DND-41 (cell line): ENCODE measurements around the gene SYT1.

ENCODE experiments used
- ATAC-seq: fragments of 200-7000 bp; cut with Tn5 transposase; 3 replicates; pipeline ENCODE4 v1.9.1; 2021; ENCODE audit warnings: low read depth; ENCODE audit not compliant: insufficient read depth
- DNase-seq: peaks from one replicate; pipeline ENCODE4 v3.0.0-alpha.2; 2020
- H2AFZ ChIP-seq: 2 replicates; pipeline ENCODE4 v1.6.0; 2012; ENCODE audit warnings: low read depth, low read length
- H3K27ac ChIP-seq: 2 replicates; pipeline ENCODE4 v1.5.1; 2012; ENCODE audit warnings: low read length, inconsistent platforms
- H3K27me3 ChIP-seq: fragments of 200-600 bp; sonication (generic); 2 replicates; pipeline ENCODE4 v1.6.0; 2012; ENCODE audit warnings: low read length, mild to moderate bottlenecking, inconsistent platforms; ENCODE audit not compliant: insufficient read depth, poor library complexity
- H3K36me3 ChIP-seq: 2 replicates; pipeline ENCODE4 v1.5.1; 2012; ENCODE audit warnings: low read length, inconsistent platforms; ENCODE audit not compliant: insufficient read depth
- H3K4me1 ChIP-seq: 2 replicates; pipeline ENCODE4 v1.5.1; 2012; ENCODE audit warnings: mild to moderate bottlenecking, low read length; ENCODE audit not compliant: insufficient read depth
- H3K4me2 ChIP-seq: 2 replicates; pipeline ENCODE4 v1.6.0; 2012; ENCODE audit warnings: mild to moderate bottlenecking, moderate library complexity, low read length, inconsistent platforms; ENCODE audit not compliant: insufficient read depth
- H3K4me3 ChIP-seq, 2 experiments: fragments of 200-600 bp in 1 of 2; shearing (Covaris generic) in 1 of 2; 2 replicates each; pipeline ENCODE4 v1.5.1; 2012 to 2016; ENCODE audit warnings: inconsistent platforms in 2 of 2, low read length in 2 of 2, mild to moderate bottlenecking in 2 of 2, low read depth in 1 of 2, moderate library complexity in 1 of 2
- H3K79me2 ChIP-seq: 2 replicates; pipeline ENCODE4 v1.6.0; 2012; ENCODE audit warnings: low read length, inconsistent platforms; ENCODE audit not compliant: insufficient read depth
- H3K9ac ChIP-seq: 2 replicates; pipeline ENCODE4 v1.6.0; 2012; ENCODE audit warnings: low read depth, mild to moderate bottlenecking, inconsistent platforms, low read length, moderate library complexity
- H3K9me3 ChIP-seq: 2 replicates; pipeline ENCODE4 v1.5.1; 2012; ENCODE audit warnings: low read length, moderate library complexity, mild to moderate bottlenecking, inconsistent platforms; ENCODE audit not compliant: insufficient read depth, severe bottlenecking
- H4K20me1 ChIP-seq: 2 replicates; pipeline ENCODE4 v1.6.0; 2012; ENCODE audit warnings: low read length; ENCODE audit not compliant: insufficient read depth
- EZH2 ChIP-seq: IDR thresholded peaks from 3 replicates; pipeline ENCODE4 v1.6.1; 2012; ENCODE audit warnings: borderline replicate concordance, low read depth, mild to moderate bottlenecking, moderate library complexity, low read length, inconsistent platforms; ENCODE audit not compliant: severe bottlenecking
- TF ChIP-seq, protein P1 (sequence below): IDR thresholded peaks from 2 replicates; pipeline ENCODE4 v1.5.1; 2012; ENCODE audit warnings: borderline replicate concordance, low read length, moderate library complexity, mild to moderate bottlenecking; ENCODE audit not compliant: poor library complexity, severe bottlenecking; ENCODE audit errors: extremely low read depth

The SYT1 gene

DNA sequence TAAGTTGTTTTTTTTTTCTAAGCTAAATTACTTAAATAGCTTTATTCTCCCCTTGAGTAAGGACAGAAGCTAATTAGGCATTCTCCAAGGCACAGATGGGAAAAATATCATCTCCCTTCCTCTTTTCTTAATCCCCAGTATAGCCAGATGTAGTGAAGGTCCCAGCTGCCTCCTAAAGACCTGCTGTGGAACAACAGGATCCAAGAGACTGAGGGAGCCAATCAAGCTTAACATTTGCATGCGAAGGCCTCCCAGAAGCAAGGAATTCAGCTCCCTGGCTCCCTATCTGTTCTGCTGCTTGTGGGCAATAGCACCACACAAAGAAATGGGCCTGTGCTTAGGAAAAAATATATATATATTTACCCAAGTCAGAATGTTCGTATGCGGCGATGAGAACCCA is 255.2 kb downstream of the SYT1 start:
- TF ChIP-seq, protein P1, sequence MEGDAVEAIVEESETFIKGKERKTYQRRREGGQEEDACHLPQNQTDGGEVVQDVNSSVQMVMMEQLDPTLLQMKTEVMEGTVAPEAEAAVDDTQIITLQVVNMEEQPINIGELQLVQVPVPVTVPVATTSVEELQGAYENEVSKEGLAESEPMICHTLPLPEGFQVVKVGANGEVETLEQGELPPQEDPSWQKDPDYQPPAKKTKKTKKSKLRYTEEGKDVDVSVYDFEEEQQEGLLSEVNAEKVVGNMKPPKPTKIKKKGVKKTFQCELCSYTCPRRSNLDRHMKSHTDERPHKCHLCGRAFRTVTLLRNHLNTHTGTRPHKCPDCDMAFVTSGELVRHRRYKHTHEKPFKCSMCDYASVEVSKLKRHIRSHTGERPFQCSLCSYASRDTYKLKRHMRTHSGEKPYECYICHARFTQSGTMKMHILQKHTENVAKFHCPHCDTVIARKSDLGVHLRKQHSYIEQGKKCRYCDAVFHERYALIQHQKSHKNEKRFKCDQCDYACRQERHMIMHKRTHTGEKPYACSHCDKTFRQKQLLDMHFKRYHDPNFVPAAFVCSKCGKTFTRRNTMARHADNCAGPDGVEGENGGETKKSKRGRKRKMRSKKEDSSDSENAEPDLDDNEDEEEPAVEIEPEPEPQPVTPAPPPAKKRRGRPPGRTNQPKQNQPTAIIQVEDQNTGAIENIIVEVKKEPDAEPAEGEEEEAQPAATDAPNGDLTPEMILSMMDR: no peak
- no peak for TF ChIP-seq EZH2
- Histone ChIP-seq H3K4me3 (no peak overlapping the region), H3K27me3 (no peaks in the 10 kb centered on the region), H3K9me3 (no peaks in the 10 kb centered on the region), H3K36me3 (no peaks in the 10 kb centered on the region), H3K79me2 (no peaks in the 10 kb centered on the region), H2AFZ (no peak overlapping the region), H3K4me2 (no peak overlapping the region), H3K9ac (no peak overlapping the region), H3K4me1 (no peaks in the 10 kb centered on the region), H3K27ac (no peak overlapping the region), H4K20me1 (no peaks in the 10 kb centered on the region)
- no peak for ATAC-seq
- no peak for DNase-seq

DNA sequence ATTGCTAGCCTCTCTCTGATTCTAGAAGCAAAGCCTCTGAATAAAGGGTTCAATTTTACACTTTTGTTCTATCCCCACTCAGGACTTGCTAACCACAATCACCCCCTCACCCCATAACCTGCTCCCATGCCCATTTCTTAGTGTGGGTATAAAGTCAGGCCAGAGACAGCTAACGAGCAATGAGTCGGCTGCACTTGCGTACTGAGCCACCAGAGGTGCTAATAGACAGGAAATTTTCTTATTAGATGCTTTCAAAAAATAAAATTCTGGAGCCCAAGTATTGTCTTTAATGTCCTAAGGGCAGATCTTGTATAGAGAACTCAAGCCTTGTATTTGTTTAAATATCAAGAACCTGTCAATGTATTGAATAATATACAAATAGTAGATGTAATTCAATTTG is 256.9 kb downstream of the SYT1 start:
- Histone ChIP-seq H3K9ac (no peak overlapping the region), H4K20me1 (no peaks in the 10 kb centered on the region), H3K4me1 (no peaks in the 10 kb centered on the region), H3K9me3 (no peaks in the 10 kb centered on the region), H2AFZ (no peak overlapping the region), H3K4me3 (no peak overlapping the region), H3K36me3 (no peaks in the 10 kb centered on the region), H3K79me2 (no peaks in the 10 kb centered on the region), H3K27me3 (no peaks in the 10 kb centered on the region), H3K27ac (no peak overlapping the region), H3K4me2 (no peak overlapping the region)
- DNase-seq: peak; percentile 4
- ATAC-seq: no peak
- TF ChIP-seq, protein P1: peak; percentile 54
- no peak for TF ChIP-seq EZH2

DNA sequence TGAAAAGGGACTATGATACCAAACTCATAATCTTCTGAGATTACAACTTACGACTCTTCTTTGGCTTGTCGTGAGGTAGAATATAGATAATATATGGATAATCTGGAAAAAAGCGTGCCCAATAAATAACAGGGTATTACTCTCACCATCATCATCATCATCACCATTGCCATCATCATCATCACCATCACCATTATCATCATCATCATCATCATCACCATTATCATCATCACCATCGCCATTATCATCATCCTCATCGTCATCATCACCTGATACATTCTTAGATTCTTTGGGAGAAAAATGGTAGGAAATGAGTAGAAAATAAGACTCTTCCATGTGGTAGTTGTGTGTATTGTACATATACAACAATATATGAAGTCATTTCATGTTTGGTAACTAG is 259.8 kb downstream of the SYT1 start:
- TF ChIP-seq EZH2: no peak
- TF ChIP-seq, protein P1: no peak

DNA sequence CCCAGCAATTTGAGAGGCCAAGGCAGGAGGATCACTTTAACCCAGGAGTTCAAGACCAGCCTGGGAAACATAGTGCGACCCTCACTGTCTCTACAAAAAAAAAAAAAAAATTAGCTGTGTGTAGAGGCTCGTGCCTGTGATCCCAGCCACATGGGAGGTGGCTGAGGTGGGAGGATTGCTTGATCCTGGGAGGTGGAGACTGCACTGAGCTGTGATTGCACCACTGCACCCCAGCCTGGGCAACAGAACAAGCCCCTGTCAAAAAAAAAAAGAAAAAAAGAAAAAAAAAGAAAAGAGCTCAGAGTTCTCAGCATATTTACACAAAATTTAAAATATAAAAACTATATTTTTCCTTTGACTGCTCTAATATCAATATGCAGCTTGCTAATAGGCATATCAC is 260.8 kb downstream of the SYT1 start:
- no peak overlapping the region for H3K27ac ChIP-seq
- DNase-seq: no peak
- no peak overlapping the region for H3K4me2 ChIP-seq
- no peak overlapping the region for H2AFZ ChIP-seq
- no peak overlapping the region for H3K4me3 ChIP-seq
- H3K27me3 ChIP-seq: no peaks in the 10 kb centered on the region
- H3K9ac ChIP-seq: no peak overlapping the region
- H4K20me1 ChIP-seq: no peaks in the 10 kb centered on the region
- no peaks in the 10 kb centered on the region for H3K4me1 ChIP-seq
- TF ChIP-seq, protein P1: no peak
- TF ChIP-seq EZH2: no peak
- no peaks in the 10 kb centered on the region for H3K36me3 ChIP-seq
- H3K79me2 ChIP-seq: no peaks in the 10 kb centered on the region
- no peaks in the 10 kb centered on the region for H3K9me3 ChIP-seq
- ATAC-seq: no peak

More for the DNA sequence above, 259.8 kb downstream of the SYT1 start:
- ATAC-seq: no peak
- Histone ChIP-seq H2AFZ (no peak overlapping the region), H3K27me3 (no peaks in the 10 kb centered on the region), H3K27ac (no peak overlapping the region), H3K4me3 (no peak overlapping the region), H3K9me3 (no peaks in the 10 kb centered on the region), H3K36me3 (no peaks in the 10 kb centered on the region), H4K20me1 (no peaks in the 10 kb centered on the region), H3K9ac (no peak overlapping the region), H3K4me2 (no peak overlapping the region), H3K4me1 (no peaks in the 10 kb centered on the region), H3K79me2 (no peaks in the 10 kb centered on the region)
- no peak for DNase-seq
